ENCODE results near the gene PTS.

The PTS gene

DNA sequence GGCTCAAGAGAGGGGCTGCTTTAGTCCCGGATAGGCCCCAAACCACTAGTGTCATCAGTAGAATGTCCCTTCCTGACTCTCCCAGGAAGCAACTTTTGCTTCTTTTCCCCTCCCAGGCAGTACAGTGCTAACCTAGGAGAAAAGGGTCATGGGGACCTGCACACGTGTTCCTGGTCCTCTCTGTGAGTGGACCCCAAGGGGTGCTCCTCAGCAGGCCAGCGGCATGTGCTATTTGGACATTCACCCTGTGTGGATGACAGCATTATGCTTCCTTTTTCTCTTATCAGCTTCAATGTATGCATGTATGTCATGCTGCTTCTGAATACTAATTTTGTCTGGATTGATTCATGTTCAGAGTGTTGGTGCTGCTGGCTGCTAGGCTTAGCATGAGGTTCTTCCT lies 52.6 kb downstream of the PTS start:
- H3K4me3 ChIP-seq (ENCODE audit: low read depth, low read length) = no peak overlapping the region
- no peaks in the 10 kb centered on the region for H3K9me3 ChIP-seq (ENCODE audit: control insufficient read depth, insufficient read depth, low read length)
- no peaks in the 10 kb centered on the region; the same call in 1 of the 2 replicates for H3K27me3 ChIP-seq (ENCODE audit: control insufficient read depth, insufficient read depth, low read length)
- H3K36me3 ChIP-seq (ENCODE audit: control insufficient read depth, insufficient read depth, low read length) = no peaks in the 10 kb centered on the region
- H3K27ac ChIP-seq (ENCODE audit: low read depth, low read length) = no peak overlapping the region
- H3K9ac ChIP-seq (ENCODE audit: low read depth, low read length) = no peak overlapping the region
- H3K4me1 ChIP-seq (ENCODE audit: control insufficient read depth, insufficient read depth, low read length) = peaks cover 14% of the 10 kb centered on the region; the same call in 1 of the 2 replicates

DNA sequence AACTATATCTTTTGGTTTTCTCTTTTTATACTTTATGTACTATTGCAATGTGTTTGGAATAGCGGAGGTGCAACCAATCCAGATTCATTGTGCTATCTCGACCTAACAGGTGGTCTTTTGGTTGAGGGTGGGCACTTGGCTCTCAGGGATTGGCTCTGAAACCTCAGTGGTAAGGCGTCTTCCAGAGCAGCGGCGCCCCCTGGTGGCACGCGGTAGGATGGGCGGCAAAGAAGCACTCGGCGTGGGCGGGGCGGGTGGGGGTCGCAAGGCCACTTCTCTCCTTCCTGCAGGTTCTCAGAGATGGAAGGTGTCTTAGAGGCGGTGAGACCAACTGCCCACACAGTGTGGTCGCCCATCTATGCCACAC lies 53.7 kb downstream of the PTS start:
- Histone ChIP-seq H3K27ac (ENCODE audit: low read depth, low read length) (no peak overlapping the region), H3K4me1 (ENCODE audit: control insufficient read depth, insufficient read depth, low read length) (peaks cover 14% of the 10 kb centered on the region; the same call in 1 of the 2 replicates), H3K36me3 (ENCODE audit: control insufficient read depth, insufficient read depth, low read length) (no peaks in the 10 kb centered on the region), H3K9ac (ENCODE audit: low read depth, low read length) (no peak overlapping the region), H3K27me3 (ENCODE audit: control insufficient read depth, insufficient read depth, low read length) (no peaks in the 10 kb centered on the region; the same call in 1 of the 2 replicates), H3K9me3 (ENCODE audit: control insufficient read depth, insufficient read depth, low read length) (no peaks in the 10 kb centered on the region), H3K4me3 (ENCODE audit: low read depth, low read length) (peak overlapping the region; percentile 55)

GRCh38 chr11:112280268-112281126 lies 54.3 kb downstream of the PTS start:
- Histone ChIP-seq H3K9ac (ENCODE audit: low read depth, low read length) (no peak overlapping the region), H3K27me3 (ENCODE audit: control insufficient read depth, insufficient read depth, low read length) (no peaks in the 10 kb centered on the region; the same call in 1 of the 2 replicates), H3K27ac (ENCODE audit: low read depth, low read length) (no peak overlapping the region), H3K9me3 (ENCODE audit: control insufficient read depth, insufficient read depth, low read length) (no peaks in the 10 kb centered on the region), H3K36me3 (ENCODE audit: control insufficient read depth, insufficient read depth, low read length) (no peaks in the 10 kb centered on the region), H3K4me3 (ENCODE audit: low read depth, low read length) (peak overlapping the region; percentile 55), H3K4me1 (ENCODE audit: control insufficient read depth, insufficient read depth, low read length) (peaks cover 11% of the 10 kb centered on the region; the same call in 1 of the 2 replicates)

DNA sequence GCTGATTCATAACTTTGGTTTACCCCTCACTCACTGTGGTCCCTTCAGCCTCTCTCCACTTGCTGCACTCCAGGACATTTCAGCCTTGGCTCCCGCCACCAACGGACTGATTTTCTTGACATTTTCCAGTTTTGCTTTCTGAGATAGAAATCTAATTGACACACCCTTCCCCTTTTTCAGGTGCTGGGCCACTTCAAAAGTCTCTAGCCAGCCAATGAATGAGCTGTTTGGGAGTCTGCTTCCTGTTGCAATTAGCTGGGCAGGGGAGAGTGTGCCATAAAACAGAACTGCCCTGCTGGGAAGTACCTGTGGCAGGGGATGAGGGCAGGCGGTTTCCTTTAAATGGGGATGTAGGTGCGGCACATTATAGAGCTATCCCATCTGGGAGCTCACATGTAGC lies 55.5 kb downstream of the PTS start:
- no peaks in the 10 kb centered on the region; the same call in 1 of the 2 replicates for H3K27me3 ChIP-seq (ENCODE audit: control insufficient read depth, insufficient read depth, low read length)
- H3K4me3 ChIP-seq (ENCODE audit: low read depth, low read length) = no peak overlapping the region
- H3K27ac ChIP-seq (ENCODE audit: low read depth, low read length) = no peak overlapping the region
- peaks cover 5% of the 10 kb centered on the region; the same call in 1 of the 2 replicates for H3K4me1 ChIP-seq (ENCODE audit: control insufficient read depth, insufficient read depth, low read length)
- H3K36me3 ChIP-seq (ENCODE audit: control insufficient read depth, insufficient read depth, low read length) = no peaks in the 10 kb centered on the region
- no peaks in the 10 kb centered on the region for H3K9me3 ChIP-seq (ENCODE audit: control insufficient read depth, insufficient read depth, low read length)
- no peak overlapping the region for H3K9ac ChIP-seq (ENCODE audit: low read depth, low read length)

Measured in HUES48 (cell line).